Measurements from ENCODE around the gene FOXN3.

DNA sequence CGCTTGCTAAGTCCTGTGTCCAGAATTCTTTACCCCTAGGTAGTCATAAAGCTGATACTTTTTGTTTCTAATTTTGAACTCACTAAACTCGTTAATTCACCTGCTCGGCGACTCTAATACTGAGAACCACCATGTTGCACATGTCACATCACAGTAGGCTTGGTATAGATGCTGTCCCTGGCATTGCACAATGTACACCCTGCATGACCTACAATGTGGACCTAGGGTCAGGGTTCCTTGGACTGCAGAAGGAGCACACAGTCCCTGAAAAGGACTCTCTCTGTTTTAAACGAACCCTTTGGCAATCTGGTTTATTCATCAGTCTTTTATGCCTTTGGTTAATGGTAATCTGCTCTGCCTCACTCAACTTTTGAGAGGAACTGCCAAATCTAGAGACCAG, 272.4 kb downstream of the FOXN3 start:
- TF ChIP-seq POLR2A (IDR thresholded peaks at IDR 0.05; ENCODE audit: low read depth, low read length) (no peak), EZH2 (IDR thresholded peaks at IDR 0.05; ENCODE audit: borderline replicate concordance, low read depth, low read length, severe bottlenecking) (no peak), POLR2AphosphoS5 (IDR thresholded peaks at IDR 0.05; ENCODE audit: insufficient read depth, low read depth, low read length) (no peak), FOS (IDR thresholded peaks at IDR 0.05; ENCODE audit: borderline replicate concordance, insufficient read depth, low read length) (no peak), JUN (IDR thresholded peaks at IDR 0.05; ENCODE audit: borderline replicate concordance, insufficient read depth, insufficient read length, low read depth) (no peak), MAX (IDR thresholded peaks at IDR 0.05; ENCODE audit: insufficient read depth, insufficient read length) (no peak), MYC (IDR thresholded peaks at IDR 0.05; ENCODE audit: low read depth, low read length) (no peak), GATA2 (IDR thresholded peaks at IDR 0.05; ENCODE audit: insufficient read depth, insufficient read length, low read depth, low read length) (no peak)
- TF ChIP-seq, protein P1, sequence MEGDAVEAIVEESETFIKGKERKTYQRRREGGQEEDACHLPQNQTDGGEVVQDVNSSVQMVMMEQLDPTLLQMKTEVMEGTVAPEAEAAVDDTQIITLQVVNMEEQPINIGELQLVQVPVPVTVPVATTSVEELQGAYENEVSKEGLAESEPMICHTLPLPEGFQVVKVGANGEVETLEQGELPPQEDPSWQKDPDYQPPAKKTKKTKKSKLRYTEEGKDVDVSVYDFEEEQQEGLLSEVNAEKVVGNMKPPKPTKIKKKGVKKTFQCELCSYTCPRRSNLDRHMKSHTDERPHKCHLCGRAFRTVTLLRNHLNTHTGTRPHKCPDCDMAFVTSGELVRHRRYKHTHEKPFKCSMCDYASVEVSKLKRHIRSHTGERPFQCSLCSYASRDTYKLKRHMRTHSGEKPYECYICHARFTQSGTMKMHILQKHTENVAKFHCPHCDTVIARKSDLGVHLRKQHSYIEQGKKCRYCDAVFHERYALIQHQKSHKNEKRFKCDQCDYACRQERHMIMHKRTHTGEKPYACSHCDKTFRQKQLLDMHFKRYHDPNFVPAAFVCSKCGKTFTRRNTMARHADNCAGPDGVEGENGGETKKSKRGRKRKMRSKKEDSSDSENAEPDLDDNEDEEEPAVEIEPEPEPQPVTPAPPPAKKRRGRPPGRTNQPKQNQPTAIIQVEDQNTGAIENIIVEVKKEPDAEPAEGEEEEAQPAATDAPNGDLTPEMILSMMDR (IDR thresholded peaks at IDR 0.05; ENCODE audit: extremely low read depth in 1 of 2, insufficient read depth in 1 of 2, low read depth in 1 of 2, low read length in 2 of 2), result no peak
